Measurements from ENCODE around the gene POLR1G. TPM values are rescaled to one million over a fixed set of nuclear protein-coding genes. Genes with fewer than 3 reads are reported as not detected.
A peak's percentile ranks its signal among the peaks of the same experiment; 100 is the strongest.

Gene POLR1G
- total and polyA plus RNA-seq, 9 of the 15 experiments (the other 6 are each of a cell fraction or from before 2014, with no cell fraction given) = 3.0 to 50.1 (median 27.4) TPM

GRCh38 chr19:45424191-45425058 lies 18.0 kb downstream of the POLR1G start (continued):
- TF ChIP-seq ZBTB11 (CRISPR knock-in tag; IDR thresholded peaks at IDR 0.05) (peak in 1 of 3 experiments; percentile 69; a peak in 2 of 6 replicates), GTF2F1 (IDR thresholded peaks at IDR 0.05; ENCODE audit: low read depth, low read length) (no peak), FUS (optimal IDR thresholded peaks at IDR 0.05; ENCODE audit: low read depth, low read length) (no peak), HMGN3 (IDR thresholded peaks at IDR 0.05; ENCODE audit: borderline replicate concordance, extremely low read depth, insufficient read length, low read depth, low read length) (peak; percentile 50), POLR2AphosphoS2 (IDR thresholded peaks at IDR 0.05; ENCODE audit: low read length) (no peak), ZNF12 (CRISPR knock-in tag; IDR thresholded peaks at IDR 0.05) (peak; percentile 70; the same call in 1 of the 2 replicates), RERE (CRISPR knock-in tag; IDR thresholded peaks at IDR 0.05; ENCODE audit: borderline replicate concordance) (no peak), ZNF395 (CRISPR knock-in tag; IDR thresholded peaks at IDR 0.05) (peak; percentile 78; the same call in 1 of the 2 replicates), FOXP4 (CRISPR knock-in tag; IDR thresholded peaks at IDR 0.05; ENCODE audit: borderline replicate concordance) (no peak), ZNF212 (CRISPR knock-in tag; IDR thresholded peaks at IDR 0.05) (no peak), PHTF2 (CRISPR knock-in tag; IDR thresholded peaks at IDR 0.05) (no peak), HCFC1 (IDR thresholded peaks at IDR 0.05; ENCODE audit: low read depth, low read length) (peak; percentile 32; the same call in 1 of the 2 replicates)

Measured in K562 (cell line).